HG03159 (cell line): ENCODE results near the gene FARP1.
A peak's percentile ranks its signal among the peaks of the same experiment; 100 is the strongest.

Experiments
- ATAC-seq: cut with Tn5 transposase; IDR thresholded peaks from one replicate; pipeline ENCODE4 v1.9.1; 2021; ENCODE audit warnings: mild to moderate bottlenecking, moderate library complexity; ENCODE audit not compliant: unreplicated experiment

The FARP1 gene

DNA sequence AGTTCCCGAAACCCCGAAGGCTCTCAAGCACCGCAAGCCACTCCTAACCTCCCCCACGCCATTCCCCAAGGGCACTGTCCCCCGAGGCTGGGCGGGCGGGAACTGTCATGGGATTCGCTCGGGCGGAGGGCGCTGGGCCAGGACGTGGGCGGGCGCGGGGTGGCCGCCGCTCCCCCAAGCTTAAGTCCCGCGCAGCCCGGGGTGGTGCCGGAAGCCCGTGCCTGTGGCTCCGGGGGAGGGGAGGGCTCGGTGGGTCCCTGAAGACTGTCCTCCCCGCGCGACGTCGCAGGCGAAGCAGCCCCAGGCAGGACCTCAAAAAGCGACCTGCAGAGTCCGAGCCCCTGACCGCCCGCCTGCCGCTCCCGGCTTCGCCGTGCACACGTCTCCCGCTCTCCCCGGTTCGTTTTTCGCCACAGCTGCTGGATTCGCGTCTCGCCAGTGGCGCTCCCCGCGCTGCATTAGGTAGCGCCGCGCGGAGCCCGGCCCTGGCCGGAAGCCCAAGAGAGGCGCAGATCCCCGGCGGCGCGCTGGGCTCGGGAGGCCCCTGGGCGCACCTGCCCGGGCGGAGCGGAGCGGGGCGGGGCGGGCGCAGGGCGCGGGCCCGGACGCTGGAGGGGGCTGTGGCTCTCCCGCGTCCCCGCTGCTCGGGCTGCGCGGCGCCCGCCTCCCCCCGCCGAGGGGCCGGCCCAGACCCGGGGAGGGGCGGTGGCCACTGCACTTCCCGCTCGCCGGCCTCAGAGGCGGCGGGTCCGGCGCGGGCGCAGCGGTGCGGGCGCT is at the start of gene FARP1:
TSS of gene FARP1 (plus strand) at position 715 of the 777 bp plus-strand sequence. CDS start 70,149 bp downstream, outside the sequence.
- ATAC-seq: peak; percentile 71

DNA sequence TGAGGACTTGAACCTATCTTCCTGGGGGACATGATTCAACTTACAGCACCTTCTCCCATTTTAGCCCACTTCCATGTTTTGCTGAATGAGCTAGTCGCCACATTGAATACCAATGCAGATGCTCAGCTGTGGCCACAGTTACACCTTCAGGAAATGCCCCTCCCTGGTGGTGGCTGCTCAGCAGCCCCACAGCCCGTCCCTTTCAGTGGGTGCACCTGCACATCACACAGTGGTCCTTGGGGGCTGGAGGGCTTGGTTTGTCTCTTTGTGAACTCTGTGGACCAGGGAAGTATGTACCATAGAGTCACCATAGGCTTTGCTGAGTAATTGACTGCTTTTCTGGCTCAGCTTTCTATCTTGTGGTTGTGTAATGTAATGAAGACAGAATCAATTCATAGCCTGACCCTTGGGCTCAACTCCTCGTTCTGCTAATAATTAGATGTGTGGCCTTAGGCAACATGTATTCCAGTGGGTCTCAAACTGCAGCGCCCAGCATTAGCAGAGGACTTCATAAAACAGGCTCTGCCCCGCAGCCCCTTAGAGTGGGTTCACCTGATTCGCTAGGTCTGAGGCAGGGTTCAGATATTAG is 48.1 kb upstream of the FARP1 start:
- no peak for ATAC-seq

DNA sequence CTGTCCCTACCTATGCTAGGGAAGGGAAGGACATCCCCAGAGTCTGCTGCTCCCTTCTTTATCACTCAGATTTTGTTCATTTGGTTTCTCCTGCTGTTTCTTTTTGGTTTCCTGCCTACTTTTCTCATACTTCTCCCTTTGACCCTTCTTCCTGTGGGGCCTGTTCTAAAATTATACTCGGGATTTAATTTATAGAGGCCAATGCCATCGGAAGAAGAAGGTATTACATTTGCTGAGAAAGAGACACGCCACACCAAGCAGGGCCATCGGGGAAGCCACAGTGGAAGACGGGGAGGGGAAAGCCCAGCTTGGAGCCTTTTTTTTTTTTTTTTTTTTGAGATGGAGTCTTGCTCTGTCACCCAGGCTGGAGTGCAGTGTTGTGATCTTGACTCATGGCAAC is 46.8 kb upstream of the FARP1 start:
- no peak for ATAC-seq

DNA sequence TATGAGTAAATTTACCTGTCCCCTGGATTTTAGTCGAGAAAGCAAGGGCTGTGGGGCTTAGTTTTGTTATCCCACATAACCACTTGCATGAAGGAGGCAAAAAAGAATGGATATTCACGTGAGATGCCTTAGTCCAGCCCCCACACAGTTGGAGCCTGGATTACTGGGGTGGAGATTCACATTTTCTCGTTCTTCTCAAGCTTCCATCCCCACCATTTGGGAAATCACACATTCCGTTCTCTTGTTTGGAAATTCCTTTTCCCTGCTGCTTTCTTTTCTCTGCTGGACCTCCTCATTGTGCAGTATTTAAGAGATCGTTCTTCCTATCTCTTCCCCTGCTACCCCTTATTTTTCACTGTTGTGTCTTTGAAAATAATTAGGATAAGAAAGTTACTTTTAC is 45.1 kb upstream of the FARP1 start:
- ATAC-seq: no peak

GRCh38 chr13:98098516-98098915 is 44.4 kb upstream of the FARP1 start:
- no peak for ATAC-seq

DNA sequence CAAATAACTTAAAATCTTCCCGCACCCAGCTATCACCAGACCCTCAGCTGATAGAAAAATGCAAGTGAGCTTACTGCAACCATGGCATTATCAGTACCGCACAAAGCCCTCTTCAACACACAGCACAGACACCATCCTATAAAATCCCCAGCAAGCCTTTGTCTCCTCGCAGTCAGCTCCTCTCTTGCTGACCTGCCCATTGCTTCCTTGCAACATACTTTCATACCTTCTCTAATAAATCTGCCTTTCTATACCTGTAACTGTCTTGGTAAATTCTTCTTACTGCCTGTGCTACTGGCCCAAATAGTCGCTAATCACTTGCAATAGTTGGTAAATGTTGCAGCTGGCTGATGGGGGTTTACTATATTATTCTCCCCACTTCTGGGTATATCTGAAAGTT is 43.3 kb upstream of the FARP1 start:
- ATAC-seq: no peak

- no peak for ATAC-seq
Observed at GRCh38 chr13:98100481-98100880, 42.4 kb upstream of the FARP1 start.

DNA sequence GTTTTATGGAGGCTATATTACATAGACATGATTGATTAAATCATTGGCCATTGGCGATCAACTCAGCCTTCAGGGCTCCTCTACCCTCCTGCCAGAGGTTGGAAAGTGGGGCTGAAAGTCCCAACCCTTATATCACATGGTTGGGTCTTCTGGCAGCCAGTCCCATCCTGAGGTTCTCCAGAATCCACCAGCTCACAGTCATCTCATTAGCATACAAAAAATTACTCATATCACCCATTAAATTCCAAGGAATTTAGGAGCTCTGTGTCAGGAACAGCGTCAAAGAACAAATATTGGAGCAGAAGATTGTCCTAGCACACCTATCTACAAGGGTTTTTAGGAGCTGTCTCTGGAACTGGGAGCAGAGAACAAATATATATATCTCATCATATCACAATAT is 39.4 kb upstream of the FARP1 start:
- ATAC-seq: no peak

- no peak for ATAC-seq
Observed at GRCh38 chr13:98103942-98104880, 38.7 kb upstream of the FARP1 start.

GRCh38 chr13:98105929-98106336 is 37.0 kb upstream of the FARP1 start:
- no peak for ATAC-seq

DNA sequence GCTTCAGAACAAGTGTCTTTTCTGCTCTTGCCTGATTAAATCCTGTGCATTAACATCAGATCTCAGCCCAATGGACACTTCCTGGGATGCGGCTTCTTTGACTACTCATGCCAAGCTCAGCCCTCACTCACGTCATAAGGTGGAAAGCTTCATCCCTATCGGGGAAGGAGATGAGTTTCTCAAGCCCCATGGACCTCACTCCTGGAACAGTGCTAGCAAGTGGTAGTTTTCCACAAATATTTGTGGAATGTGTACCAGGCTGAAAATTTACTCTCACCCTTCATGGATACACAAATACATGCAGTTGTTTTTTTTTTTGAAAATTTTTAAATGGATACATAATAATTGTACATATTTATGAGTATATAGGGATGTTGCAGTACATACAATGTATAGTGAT is 34.6 kb upstream of the FARP1 start:
- no peak for ATAC-seq

- no peak for ATAC-seq
Observed at GRCh38 chr13:98109226-98109853, 33.6 kb upstream of the FARP1 start.

DNA sequence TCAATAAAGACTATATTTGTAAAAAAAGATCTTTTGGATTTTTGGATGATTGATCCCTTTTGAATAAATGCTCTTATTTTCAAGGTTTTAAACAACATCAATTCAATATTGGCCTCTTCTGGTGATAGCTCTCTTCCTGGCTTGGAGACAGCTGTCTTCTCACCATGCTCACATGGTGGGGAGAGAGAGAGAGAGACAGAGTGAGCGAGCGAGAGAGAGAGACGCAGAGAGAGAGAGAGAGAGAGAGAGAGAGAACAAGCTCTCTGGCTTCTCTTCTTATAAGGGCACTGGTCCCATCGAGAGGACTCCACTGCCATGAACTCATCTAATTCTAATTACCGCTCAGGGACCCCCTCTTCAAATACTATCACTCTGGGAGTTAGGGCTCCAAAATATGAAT is 32.1 kb upstream of the FARP1 start:
- no peak for ATAC-seq

- ATAC-seq: no peak
Observed at GRCh38 chr13:98111168-98112098, 31.5 kb upstream of the FARP1 start.

- no peak for ATAC-seq
Observed at GRCh38 chr13:98112456-98112855, 30.4 kb upstream of the FARP1 start.

- ATAC-seq: no peak
Observed at GRCh38 chr13:98118865-98119264, 24.0 kb upstream of the FARP1 start.

DNA sequence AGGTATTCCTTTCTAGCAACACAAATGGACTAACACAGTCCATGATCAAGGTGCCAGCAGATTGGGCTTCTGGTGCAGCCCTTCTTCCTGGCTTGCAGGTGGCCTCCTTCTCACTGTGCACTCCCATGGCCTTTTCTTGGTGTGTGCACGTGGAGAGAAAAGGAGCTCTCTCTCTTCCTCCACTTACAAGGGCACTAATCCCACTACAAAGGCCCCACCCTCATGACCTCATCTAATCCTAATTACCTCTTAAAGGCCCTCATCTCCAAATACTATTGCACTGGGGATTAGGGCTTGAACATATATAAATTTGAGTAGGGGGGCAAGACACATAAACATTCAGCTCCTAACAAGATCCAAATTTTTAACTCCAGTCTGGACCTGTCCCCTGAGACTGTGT is 19.7 kb upstream of the FARP1 start:
- ATAC-seq: no peak

DNA sequence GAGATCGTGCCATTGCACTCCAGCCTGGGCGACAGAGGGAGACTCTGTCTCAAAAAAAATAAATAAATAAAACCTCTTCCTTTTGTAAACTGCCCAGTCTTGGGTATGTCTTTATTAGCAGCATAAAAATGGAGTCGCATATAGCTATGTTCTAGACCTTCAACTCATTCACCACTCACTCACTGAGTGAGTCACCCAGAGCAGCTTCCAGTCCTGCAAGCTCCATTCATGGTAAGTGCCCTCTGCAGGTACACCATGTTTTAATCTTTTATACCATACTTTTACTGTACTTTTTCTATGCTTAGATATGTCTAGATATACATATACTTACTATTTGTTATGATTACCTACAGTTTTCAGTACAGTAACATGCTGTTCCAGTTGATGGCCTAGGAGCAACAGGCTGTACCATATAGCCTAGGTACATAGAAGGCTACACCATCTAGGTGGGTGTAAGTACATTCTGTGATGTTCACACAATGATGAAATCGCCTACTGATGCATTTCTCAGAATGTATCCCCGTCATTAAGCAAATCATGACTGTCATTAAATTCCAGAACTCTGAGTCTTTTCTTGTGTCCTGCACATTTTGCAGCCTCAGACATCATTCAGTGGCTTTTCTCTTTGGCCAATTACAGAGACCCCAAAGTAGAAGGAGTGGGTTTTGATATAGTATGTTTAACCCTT is 13.7 kb upstream of the FARP1 start:
- ATAC-seq: no peak

DNA sequence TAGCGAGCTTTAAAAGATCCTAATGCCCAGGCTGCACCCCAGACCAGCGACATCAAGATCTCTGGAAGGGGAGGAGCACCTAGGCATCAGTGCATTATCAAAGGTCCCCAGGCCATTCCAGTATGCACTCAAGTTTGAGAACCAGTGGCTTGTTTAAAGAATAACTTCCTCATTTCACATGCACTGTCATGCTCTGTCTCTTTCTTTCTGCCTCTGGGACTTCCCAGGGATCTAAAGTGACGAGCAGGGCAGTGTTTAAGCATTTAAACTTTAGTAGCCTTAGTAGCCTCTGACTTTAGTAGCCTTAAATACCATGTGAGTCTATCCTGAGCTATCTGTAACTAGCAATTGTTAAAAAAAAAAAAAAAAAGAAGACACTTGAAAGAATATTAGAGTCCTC is 8.9 kb upstream of the FARP1 start:
- ATAC-seq: peak; percentile 89
